Uterus (tissue), 2 donors: ENCODE data around the gene BACH2.

Experiments
- CTCF ChIP-seq, 4 experiments: fragments of 200-600 bp in 2 of 4; fragments of 450-650 bp in 2 of 4; sonication (generic) in 2 of 4; IDR thresholded peaks; one replicate each; pipeline ENCODE4 v1.5.1; 2016 to 2019; ENCODE audit warnings: antibody characterized with exemption in 4 of 4, mild to moderate bottlenecking in 2 of 4, moderate library complexity in 1 of 4
- POLR2A ChIP-seq, 2 donors: fragments of 450-650 bp; IDR thresholded peaks; one replicate each; pipeline ENCODE4 v1.6.1; 2016; ENCODE audit warnings: antibody characterized with exemption in 2 of 2, mild to moderate bottlenecking in 1 of 2, moderate library complexity in 1 of 2

GRCh38 chr6:89938014-89938413, 358.6 kb downstream of the BACH2 start:
- TF ChIP-seq CTCF (IDR thresholded peaks at IDR 0.05) (no peak), POLR2A (IDR thresholded peaks at IDR 0.05) (no peak)
